Superior temporal gyrus (tissue), 1 donor: ENCODE results near the gene GNRH2.
"Not testable (repeated sequence)": the region's sequence is repeated elsewhere in the genome, so short reads cannot be mapped to it uniquely, and the experiment has no call there.

Experiments
- DNase-seq: peaks from one replicate; pipeline ENCODE4 v3.0.0-alpha.2; 2016; ENCODE audit errors: extremely low spot score

Gene GNRH2, protein sequence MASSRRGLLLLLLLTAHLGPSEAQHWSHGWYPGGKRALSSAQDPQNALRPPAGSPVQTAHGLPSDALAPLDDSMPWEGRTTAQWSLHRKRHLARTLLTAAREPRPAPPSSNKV

DNA sequence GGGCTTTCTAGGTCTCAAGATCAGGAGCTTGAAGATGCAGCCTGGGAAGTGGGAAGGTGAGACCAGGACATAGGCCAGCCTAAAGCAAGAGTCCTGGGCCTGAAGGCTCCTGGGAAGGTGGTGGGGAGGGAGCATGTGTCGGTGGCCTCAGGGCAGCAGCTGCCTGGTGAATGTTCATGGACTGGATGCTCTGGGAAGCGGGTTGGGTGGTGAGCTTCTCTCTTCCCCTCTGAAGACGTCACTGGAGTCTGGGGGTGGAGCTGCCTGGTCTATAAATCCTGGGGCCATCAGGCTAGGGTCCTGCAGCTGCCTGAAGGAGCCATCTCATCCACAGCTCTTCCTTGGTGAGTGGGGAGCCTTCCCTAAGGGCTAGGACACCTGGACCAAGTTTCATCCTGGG is at the start of gene GNRH2:
GNRH2 (plus strand) TSS at position 301 of the 400 bp plus-strand sequence. CDS start 793 bp downstream, outside the sequence.
- no peak for DNase-seq

DNA sequence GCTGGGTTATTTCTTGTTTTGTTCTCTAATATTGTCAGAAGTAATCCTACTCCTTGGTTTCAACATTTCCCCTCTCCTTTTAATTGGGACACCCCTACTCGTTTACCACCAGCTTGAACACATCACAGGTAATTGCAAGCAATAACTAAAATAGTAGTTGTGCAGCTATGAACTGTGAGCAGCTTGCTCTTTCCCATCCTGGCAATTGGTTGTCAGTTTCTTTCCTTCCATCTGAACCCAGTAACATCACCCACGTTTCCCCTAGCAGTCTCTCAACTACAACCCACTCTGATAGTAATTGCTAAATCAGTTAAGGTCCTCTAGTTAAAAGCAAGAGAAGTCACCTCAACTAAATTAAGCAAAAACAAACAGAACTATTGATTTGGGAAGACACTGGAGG is 47.6 kb upstream of the GNRH2 start:
- DNase-seq = no peak

DNA sequence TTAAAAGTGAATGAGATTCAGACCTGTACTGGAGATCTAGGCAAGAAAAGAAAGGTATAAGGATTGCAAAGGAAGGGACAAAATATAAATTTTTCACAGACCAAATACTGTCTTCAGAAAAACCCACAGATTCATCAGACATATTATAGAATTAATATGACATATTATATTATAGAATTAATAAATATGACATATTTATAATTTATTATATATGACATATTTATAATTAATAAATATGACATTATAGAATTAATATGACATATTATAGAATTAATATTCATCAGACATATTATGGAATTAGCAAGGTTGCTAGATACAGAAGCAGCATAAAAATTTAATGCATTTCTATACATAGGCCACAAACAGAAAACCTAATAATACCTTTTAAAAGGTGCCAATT is 44.7 kb upstream of the GNRH2 start:
- DNase-seq = no peak

DNA sequence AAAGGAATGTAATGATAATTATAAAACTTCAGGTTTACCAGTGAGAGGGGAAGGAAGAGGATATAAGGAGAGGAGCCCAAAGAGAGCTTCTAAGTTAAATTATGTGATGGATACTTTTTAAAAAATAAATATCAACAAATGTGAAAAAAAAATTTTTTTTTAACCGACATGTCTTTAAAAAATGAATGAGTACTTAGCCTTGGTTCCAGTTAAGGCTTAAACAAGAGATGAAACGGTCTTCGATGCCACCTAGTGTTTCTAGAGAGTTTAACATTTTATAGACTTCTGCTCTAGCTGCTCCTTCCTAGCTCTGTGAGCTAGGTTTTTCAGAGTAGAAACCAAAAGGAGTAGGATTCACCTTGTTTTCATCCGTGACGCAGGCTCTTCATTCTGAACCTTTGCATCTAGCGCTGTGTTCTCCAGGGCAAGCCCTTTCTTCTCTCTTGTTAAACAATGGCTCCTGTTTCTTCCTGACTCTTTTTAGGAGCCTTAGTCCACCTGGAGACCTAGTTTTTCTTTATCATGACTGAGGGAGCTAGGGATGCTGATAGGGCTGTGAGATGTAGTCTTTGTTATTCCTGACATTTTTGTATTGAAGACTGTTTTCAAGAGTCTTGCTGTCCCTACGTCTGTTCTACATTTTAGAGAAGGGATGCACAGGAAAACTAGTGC is 42.4 kb upstream of the GNRH2 start:
- DNase-seq = peak; percentile 90

DNA sequence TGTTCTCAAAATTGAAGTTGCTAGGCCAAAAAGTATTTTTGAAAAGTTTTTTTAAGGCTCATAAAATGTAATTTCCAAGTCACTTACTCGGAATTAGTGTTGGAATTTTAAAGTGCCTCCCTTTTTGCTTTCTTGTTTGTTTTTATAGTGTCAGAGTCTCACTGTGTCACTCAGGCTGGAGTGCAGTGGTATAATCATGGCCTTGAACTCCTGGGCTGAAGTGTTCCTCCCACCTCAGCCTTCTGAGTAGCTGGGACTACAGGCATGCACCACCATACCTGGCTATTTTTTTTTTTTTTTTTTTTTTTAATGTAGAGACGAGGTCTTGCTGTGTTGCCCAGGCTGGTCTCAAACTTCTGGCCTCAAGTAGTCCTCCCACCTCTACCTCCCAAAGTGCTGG is 40.0 kb upstream of the GNRH2 start:
- no peak for DNase-seq

DNA sequence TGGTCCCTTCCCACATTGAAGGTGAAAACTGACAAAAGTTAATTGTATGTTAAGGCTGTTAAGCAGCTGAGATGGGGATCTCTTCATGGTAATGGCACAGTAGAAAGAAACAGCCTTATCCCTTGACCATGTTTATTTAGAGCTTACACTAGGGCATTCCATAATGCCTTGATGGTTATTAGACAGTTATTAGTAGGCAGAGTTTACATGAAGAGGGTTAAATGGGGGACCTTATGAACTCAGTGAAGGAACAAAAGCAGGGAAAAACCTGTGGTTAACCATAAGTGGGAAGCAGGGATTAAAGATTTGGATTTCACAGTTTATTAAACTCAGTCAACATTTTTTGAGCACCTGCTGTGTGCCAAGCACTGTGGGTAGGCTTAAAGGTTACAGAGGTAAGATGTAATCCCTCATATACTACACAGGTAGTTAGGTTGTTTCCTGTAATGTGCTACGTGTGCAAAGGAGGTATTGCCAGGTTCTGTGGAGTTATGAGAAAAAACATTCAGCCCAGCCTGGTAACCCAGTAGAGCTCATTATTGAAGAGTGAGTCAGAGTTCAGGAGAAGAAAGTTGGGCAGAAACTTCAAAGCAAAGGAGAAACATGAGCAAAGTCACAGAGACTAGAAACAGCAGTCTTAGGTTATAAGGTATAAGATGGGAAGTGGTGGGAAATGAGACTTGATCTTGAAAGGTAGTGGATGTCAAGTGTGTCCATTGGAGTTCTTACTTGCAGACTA is 32.3 kb upstream of the GNRH2 start:
- DNase-seq = no peak

DNA sequence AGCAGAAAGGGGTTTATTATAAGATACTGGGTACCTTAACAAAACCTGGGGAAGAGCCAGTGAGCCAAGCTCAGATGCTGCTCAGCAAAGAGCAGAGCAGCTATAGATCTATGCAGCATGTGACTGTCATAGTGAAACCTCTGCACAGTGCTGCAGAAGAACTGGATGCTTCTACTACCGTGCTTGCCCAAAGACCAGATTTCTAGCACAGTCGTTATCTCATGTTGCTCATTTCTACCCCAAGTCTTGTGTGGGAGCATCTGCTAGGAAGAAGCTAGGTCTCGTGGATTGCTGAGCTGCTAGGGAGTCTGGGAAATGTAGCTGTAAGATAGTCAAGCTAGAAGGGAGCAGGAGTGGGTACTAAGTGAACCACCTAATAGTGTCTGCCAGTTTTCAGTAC is 31.7 kb upstream of the GNRH2 start:
- DNase-seq = no peak

DNA sequence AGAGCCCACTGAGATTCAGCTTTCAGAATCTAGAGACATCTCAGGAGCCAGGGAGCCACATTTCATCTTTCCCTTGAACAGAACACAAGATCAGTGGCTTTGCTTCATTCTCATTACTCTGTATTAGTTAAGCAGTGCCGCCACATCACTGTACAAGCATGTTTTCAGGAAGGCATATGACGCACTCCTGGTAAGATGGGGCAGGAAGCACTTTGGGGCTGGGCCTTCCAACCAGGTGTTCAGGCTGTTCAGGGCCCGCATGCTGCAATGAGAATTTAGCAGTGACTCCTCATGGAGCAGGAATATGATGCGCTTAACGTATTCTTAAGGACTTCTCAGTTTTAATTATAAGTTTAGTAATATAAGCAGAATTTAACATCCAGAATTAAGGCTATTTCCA is 29.7 kb upstream of the GNRH2 start:
- DNase-seq = no peak

DNA sequence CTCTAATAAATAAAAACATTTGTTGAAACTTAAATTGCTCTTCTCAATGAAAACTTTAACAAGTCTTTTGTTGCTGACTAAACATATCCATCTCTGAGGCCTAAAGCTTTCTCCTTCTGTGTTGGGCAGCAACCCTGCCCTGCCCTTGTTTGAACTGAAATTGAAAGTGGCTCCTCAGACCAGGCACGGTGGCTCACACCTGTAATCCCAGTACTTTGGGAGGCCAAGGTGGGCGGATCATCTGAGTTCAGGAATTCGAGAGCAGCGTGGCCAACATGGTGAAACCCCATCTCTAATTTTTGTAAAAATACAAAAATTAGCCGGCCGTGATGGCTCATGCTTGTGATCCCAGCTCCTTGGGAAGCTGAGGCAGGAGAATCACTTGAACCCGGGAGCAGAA is 29.2 kb upstream of the GNRH2 start:
- no peak for DNase-seq

DNA sequence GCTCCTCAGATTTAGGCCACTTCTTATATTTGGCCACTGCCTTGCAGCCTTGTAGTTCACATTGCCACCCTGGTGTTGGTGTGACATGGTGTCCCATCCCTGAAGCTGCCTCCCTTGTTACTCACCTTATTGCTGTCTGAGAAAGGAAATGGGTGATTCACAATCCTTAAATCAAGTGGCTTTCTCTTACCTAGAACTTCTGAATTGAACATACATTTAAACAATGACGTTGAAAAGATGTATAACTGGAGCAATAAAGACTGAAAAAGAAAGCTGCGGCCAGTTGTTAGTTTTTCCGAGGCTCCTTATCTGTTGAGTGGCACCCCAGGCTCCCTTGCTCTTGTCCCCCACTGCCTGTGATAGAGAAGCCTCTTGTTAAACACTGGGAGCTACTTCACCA is 28.8 kb upstream of the GNRH2 start:
- no peak for DNase-seq

DNA sequence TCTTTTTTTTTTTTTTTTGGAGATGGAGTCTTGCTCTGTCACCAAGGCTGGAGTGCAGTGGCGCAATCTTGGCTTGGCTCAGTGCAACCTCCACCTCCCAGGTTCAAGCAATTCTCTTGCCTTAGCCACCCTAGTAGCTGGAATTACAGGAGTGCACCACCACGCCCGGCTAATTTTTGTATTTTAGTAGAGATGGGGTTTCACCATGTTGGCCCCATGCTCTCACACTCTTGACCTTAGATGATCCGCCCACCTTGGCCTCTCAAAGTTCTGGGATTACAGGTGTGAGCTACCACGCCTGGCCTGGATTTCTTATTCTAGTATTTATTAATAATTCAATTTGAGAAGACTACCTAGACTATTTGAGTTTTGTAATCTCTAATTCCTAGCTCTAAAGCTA is 28.1 kb upstream of the GNRH2 start:
- not testable (repeated sequence) for DNase-seq

DNA sequence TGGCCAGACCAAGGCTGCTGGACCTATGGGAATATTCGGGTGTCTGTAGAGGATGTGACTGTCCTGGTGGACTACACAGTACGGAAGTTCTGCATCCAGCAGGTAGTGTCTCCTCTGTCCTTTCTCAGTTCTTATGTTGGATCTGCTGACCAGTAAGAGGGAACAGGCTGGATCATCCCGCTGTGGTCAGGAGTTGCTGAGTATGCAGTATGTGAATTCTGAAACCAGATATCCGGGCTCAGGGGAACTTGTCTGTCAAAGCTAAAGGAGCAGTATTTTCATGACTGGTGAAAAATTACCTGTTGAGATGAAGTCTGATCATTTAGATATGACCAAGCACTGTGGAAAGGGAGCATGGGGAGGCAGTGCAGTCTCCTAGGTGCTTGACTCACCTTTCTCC is 22.1 kb upstream of the GNRH2 start:
- DNase-seq = no peak

DNA sequence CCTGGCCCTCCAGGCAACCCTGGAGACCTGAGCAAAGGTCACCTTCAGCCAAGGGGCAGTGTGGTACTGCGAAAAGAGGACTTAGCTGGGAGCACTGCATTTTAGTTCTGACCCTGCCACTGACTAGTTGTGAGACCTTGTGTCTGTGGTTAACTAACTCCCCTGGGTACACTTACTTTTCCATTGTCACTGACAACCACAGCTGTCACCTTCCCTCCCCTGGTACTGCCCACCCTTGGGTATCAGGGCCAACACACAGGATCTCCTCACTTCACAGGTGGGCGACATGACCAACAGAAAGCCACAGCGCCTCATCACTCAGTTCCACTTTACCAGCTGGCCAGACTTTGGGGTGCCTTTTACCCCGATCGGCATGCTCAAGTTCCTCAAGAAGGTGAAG is 21.6 kb upstream of the GNRH2 start:
- no peak for DNase-seq

DNA sequence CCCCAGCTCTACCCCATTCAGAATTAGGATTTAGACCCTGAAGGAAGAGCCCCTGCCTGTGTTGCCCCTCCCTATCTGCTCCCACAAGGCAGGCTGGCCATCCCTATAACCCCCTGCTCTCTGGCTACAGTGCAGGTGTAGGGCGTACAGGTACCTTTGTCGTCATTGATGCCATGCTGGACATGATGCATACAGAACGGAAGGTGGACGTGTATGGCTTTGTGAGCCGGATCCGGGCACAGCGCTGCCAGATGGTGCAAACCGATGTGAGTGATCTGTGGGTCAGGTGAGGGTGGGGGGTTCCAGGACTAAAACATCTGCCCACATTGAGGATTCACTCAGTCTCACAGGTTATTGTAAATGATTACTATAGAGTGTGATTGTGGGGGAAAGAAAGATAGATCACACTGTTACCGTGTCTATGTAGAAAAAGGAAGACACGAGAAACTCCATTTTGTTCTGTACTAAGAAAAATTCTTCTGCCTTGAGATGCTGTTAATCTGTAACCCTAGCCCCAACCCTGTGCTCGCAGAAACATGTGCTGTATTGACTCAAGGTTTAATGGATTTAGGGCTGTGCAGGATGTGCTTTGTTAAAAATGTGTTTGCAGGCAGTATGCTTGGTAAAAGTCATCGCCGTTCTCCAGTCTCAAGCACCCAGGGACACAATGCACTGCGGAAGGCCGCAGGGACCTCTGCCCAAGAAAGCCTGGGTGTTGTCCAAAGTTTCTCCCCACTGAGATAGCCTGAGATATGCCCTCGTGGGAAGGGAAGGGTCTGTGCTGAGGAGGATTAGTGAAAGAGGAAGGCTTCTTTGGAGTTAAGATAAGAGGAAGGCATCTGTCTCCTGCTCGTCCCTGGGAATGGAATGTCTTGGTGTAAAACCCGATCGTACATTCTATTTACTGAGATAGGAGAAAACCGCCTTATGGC is 20.6 kb upstream of the GNRH2 start:
- DNase-seq = not testable (repeated sequence)

DNA sequence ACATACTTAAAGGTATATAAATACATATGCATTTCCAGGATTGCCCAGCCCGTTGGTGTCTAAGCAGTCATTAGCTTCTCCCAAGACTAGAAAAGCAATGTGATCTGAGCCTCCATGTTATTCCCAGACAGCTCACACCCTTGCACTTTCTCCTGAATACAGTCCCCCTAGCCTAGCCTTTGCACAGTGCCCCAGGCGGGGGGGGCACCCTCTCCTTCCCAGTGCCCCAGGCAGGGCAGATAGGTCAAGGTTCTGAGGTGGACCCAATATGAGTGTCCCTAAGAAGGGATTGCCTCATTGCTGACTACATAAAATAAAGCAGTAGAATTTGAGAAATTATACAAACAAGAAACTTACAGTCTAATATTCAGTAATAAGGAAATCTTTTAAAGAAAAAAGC is 15.4 kb upstream of the GNRH2 start:
- DNase-seq = no peak

DNA sequence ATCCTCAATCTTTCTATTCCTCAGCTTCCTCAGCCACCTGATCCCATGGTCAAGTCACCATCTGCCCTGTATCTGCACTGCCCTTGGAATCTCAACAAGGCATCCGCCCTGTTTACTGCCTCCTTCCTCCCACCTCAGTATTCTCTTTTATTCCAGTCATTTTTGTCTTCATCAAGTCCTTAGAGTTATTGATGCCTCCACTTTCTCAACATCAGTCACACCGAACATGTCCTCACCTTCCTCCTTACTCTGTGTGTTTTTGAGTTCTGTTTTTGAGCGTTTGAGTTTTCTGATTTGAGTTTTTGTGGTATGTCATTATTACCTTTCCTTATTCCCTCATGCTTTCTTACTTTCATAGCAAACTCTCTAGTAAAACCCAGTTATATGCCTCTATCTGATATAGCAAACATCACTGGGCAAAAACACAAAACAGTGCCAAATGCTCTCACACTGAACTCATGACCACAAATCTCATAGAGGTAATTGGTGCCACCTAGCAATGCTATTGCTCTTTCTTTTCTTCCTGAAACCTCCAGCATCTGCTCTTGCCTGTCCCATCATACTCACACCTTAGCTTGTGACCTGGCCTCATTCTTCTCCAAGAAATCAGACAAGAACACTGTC is 11.8 kb upstream of the GNRH2 start:
- no peak for DNase-seq

DNA sequence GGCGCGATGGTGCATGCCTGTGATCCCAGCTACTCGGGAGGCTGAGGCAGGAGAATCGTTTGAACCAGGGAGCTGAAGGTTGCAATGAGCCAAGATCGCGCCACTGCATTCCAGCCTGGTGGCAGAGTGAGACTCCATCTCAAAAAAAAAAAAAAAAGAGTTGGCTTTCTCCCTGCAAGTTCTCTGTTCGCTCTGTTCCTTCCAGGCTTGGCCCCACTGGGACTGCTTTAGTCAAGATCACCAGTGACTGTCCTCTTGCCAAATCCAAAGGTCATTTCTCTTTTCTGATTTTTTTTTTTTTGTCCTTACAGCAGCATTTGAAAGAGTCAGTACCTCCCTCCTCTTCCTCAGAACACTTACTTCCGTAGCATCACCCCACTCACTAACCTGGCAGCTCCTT is 10.8 kb upstream of the GNRH2 start:
- DNase-seq = no peak

DNA sequence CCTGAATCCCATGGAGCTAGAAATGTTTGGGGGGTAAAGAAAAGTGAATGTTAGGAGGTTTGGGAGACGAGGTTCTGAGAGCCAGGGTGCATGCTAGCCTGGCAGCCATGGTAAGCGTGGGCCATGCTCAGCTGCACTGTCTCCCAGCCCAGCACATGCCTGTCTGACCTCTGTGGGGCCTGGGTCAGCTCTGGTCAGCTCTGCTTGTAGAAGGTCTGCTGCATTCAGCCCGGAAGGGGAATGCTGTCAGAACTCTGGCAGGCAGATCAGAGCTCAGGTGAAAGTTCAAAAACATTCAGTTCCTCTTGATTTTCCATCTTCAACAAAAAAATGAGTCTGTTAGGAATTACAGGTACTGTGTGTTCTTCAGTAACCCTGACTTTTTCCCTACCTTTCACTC is 5.8 kb upstream of the GNRH2 start:
- DNase-seq = no peak

DNA sequence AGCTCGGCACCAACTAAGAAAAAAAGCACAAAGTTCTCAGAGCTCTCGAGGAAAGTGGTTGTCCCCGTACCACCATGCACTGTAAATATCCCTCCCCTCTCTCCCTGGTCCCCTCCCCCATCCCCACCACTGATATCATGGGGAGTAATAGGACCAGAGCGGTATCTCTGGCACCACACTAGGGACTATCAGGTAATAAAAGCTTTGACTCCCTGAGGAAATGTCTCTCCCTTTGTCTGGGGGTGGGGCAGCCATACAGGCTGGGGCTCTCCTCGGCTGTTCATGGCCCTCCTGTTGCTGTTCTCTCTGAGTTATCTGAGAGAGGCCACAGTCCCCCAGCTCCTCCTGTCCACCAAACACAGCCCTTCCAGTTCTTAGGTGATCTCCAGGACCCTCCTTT is 5.0 kb upstream of the GNRH2 start:
- DNase-seq = no peak

DNA sequence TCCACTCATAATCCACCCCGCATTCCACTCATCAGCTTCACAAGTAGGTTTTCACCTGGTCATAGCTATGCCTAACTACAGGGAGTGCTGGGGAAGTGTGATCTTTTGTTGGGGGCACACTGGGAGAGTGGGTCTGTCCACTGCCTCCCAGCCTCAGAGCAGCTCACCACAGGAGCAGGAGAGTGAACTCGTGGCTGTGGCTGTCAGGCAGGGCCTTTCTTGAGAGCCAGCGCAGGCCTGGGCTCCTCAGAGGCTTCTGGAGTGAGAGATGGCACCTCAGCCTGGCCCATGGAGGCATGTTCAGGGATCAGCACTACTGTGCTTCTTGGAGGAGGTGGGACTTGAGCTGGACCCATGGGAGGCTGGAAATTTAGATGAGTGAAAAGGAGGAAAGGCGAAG is 4.0 kb upstream of the GNRH2 start:
- no peak for DNase-seq

DNA sequence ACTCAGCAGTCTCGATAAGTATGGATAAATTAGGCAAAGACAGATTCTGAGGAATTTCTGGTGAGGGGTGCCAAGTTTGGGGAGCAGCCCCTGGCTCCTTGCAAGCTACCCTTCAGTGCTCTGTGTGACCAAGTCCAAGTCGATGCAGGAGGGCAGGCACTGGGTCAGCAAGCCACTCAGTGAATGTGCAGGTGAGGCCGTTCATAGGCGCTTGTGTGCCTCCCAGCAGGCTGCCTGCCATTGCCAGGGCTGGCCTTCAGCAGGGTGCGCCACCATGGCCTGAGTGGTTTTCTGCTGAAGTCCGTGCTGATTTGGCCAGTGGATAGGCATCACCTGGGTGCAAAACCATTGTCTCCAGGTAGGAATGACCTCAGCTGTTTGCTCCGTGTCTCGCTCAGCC is 3.3 kb upstream of the GNRH2 start:
- DNase-seq = no peak

DNA sequence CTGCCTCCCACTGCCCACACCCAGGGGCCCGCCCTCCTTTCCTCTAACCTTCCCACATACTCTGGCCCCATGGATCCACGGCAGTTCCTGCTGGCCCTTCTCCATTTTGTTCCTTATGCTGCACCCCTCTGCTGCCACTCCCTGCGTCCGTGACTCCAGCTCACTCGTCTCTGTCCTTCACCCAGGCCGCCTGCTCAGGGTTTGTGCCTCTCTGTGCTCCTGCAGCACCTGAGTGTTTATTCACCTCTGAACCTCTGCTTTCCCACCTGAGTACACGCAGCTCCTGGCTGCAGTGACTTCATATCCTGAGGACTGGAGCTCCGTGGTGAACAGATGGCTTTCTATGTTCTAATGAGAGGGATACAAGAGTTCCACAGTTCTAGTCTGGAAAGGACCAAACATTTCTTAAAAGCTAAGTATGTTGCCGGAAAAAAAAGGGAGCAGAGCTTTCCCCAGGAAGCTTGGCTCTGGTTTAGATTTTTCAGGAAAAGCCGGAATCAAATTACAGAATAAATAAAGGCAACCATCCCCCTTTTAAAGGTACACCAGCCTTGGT is 1.5 kb upstream of the GNRH2 start:
- DNase-seq = peak; percentile 37
